T-cell (primary cell): Measurements from ENCODE around the gene DPH5. TPM values are rescaled to one million over a fixed set of nuclear protein-coding genes. Genes with fewer than 3 reads are reported as not detected.
A peak's percentile ranks its signal among the peaks of the same experiment; 100 is the strongest.
"Not testable (repeated sequence)": the region's sequence is repeated elsewhere in the genome, so short reads cannot be mapped to it uniquely, and the experiment has no call there.

Source experiments
- ATAC-seq, 4 experiments: fragments of 200-7000 bp in 3 of 4; fragments of 150-1000 bp in 1 of 4; cut with Tn5 transposase; replicated peaks in 1 of 4; 1 replicate in 3 of 4; 2 replicates in 1 of 4; pipeline ENCODE4 v1.10.0; 2021; ENCODE audit warnings: moderate library complexity in 3 of 4, mild to moderate bottlenecking in 2 of 4, moderate number of reproducible peaks in 1 of 4
- CTCF ChIA-PET, 2 donors: fragments of 300-600 bp; sonication (Branson Sonifier 250); formaldehyde crosslinking; loops; one replicate each; lab custom pipeline; 2022; ENCODE audit warnings: antibody characterized with exemption in 2 of 2; lab: Charles Lee
- POLR2A ChIA-PET, 2 donors: fragments of 300-600 bp; sonication (Branson Sonifier 250); formaldehyde crosslinking; loops; one replicate each; lab custom pipeline; 2022; ENCODE audit warnings: antibody characterized with exemption in 2 of 2; lab: Charles Lee
- DNase-seq, 35 experiments: peaks; one replicate each; pipeline versions ENCODE4 v3.0.0 to v3.0.0-alpha.2; 2013 to 2023
- H3K27ac ChIP-seq: one replicate; pipeline ENCODE4 v1.5.1; 2013; ENCODE audit warnings: low read length
- H3K27me3 ChIP-seq, 2 experiments: replicated peaks in 1 of 2; 1 replicate in 1 of 2; 2 replicates in 1 of 2; pipeline versions ENCODE4 v1.6.1 to v1.7.0; 2013; ENCODE audit warnings: low read length in 1 of 2, mixed read lengths in 1 of 2; ENCODE audit not compliant: control insufficient read depth in 2 of 2, insufficient read depth in 2 of 2; ENCODE audit errors: extremely low read depth in 1 of 2
- H3K36me3 ChIP-seq, 2 donors: 1 replicate in 1 of 2; 2 replicates in 1 of 2; pipeline versions ENCODE4 v1.6.1 to v1.7.0; 2013; ENCODE audit warnings: low read length in 1 of 2; ENCODE audit not compliant: control insufficient read depth in 2 of 2, insufficient read depth in 1 of 2; ENCODE audit errors: extremely low read depth in 1 of 2
- H3K4me1 ChIP-seq, 2 experiments: 1 replicate in 1 of 2; 2 replicates in 1 of 2; pipeline versions ENCODE4 v1.6.1 to v1.7.0; 2013; ENCODE audit warnings: low read length in 2 of 2, mixed read lengths in 1 of 2; ENCODE audit not compliant: insufficient read depth in 2 of 2, control insufficient read depth in 1 of 2; ENCODE audit errors: extremely low read depth in 1 of 2
- H3K4me3 ChIP-seq, 2 donors: 1 replicate in 1 of 2; 2 replicates in 1 of 2; pipeline versions ENCODE4 v1.5.1 to v1.7.0; 2013; ENCODE audit warnings: mild to moderate bottlenecking in 2 of 2, low read length in 1 of 2, moderate library complexity in 1 of 2; ENCODE audit not compliant: control insufficient read depth in 1 of 2; ENCODE audit errors: extremely low read depth in 1 of 2
- H3K9me3 ChIP-seq: 2 replicates; pipeline ENCODE4 v1.7.0; 2013
- H3K27ac Mint-ChIP-seq, 2 donors: one replicate each; pipeline ENCODE4 v1.8.0; 2020 to 2021; ENCODE audit warnings: mild to moderate bottlenecking in 2 of 2, mixed read lengths in 2 of 2
- H3K27me3 Mint-ChIP-seq, 2 donors: one replicate each; pipeline ENCODE4 v1.8.0; 2021 to 2022; ENCODE audit warnings: mixed read lengths in 2 of 2
- H3K36me3 Mint-ChIP-seq: one replicate; pipeline ENCODE4 v1.8.0; 2021; ENCODE audit warnings: mixed read lengths
- H3K4me1 Mint-ChIP-seq, 3 donors: one replicate each; pipeline ENCODE4 v1.8.0; 2020 to 2022; ENCODE audit warnings: mixed read lengths in 3 of 3, mild to moderate bottlenecking in 1 of 3
- H3K4me3 Mint-ChIP-seq, 3 donors: one replicate each; pipeline ENCODE4 v1.8.0; 2020 to 2022; ENCODE audit warnings: mild to moderate bottlenecking in 3 of 3, mixed read lengths in 3 of 3, moderate library complexity in 3 of 3
- H3K9me3 Mint-ChIP-seq, 3 donors: one replicate each; pipeline ENCODE4 v1.8.0; 2020 to 2022; ENCODE audit warnings: mixed read lengths in 3 of 3
- WGBS: methylation state at CpG from one replicate; pipeline ENCODE4 v1.1.5; 2013; ENCODE audit warnings: missing lambda C conversion rate; ENCODE audit not compliant: insufficient coverage; 5-methylcytosine and 5-hydroxymethylcytosine counted together
- total RNA-seq, 35 experiments: library from RNA in 6 of 35; stranded (reverse) in 6 of 35; fragments of 120-200 nt in 1 of 35; gene quantifications; one replicate each; pipeline versions ENCODE4 v1.2.1 to v1.2.4 and lab custom pipeline; 2013 to 2026

DPH5 gene
- total RNA-seq, 5 donors from 2014 or later (not counting 1 experiment from before 2014, with no cell fraction given): 42.7 to 65.6 (median 45.0) TPM

- no peaks in the 10 kb centered on the region for H3K27me3 Mint-ChIP-seq
- no peak for DNase-seq
- Histone ChIP-seq H3K4me1 (peaks cover 13 to 25% of the 10 kb centered on the region in 2 experiments), H3K36me3 (peaks cover 10 to 14% of the 10 kb centered on the region in 2 donors), H3K27ac (peak overlapping the region; percentile 22), H3K27me3 (no peaks in the 10 kb centered on the region), H3K9me3 (peaks cover 11% of the 10 kb centered on the region), H3K4me3 (no peak overlapping the region)
- H3K4me3 Mint-ChIP-seq: peak overlapping the region in 1 of 3 donors; percentile 82
- ChIA-PET CTCF (interaction anchor here in 1 of 2 donors (1.5 kb wide), 1 partner anchor 162 kb away, joined by 6 read pairs; no protein-coding TSS in a partner anchor), POLR2A (interaction anchor here in 1 of 2 donors (0.6 kb wide), 1 partner anchor 18 kb away, joined by 3 read pairs; no protein-coding TSS in a partner anchor)
- H3K27ac Mint-ChIP-seq: peak overlapping the region; percentile 94 to 97
- ATAC-seq: no peak
- peaks cover 26 to 60% (median 45%) of the 10 kb centered on the region in 3 donors for H3K9me3 Mint-ChIP-seq
- H3K4me1 Mint-ChIP-seq: peaks cover 67 to 84% (median 80%) of the 10 kb centered on the region in 3 donors
- H3K36me3 Mint-ChIP-seq: peaks cover 81% of the 10 kb centered on the region
These were observed 75.2 kb downstream of the DPH5 start for GRCh38 chr1:100950337-100950736.

- Mint-ChIP-seq H3K4me1 (peaks cover 74 to 85% (median 80%) of the 10 kb centered on the region in 3 donors), H3K36me3 (peaks cover 88% of the 10 kb centered on the region), H3K27ac (peak overlapping the region; percentile 94 to 97), H3K9me3 (peaks cover 26 to 67% (median 45%) of the 10 kb centered on the region in 3 donors), H3K4me3 (peak overlapping the region; percentile 51 to 82 (median 54))
- ATAC-seq: peak; percentile 96 to 98 (median 96)
- DNase-seq: peak; percentile 61 to 93 (median 86)
- ChIA-PET POLR2A (interaction anchor here (0.6 kb wide), 3 partner anchors 8 to 310 kb away, joined by 3 to 5 read pairs (median 3); no protein-coding TSS in a partner anchor), CTCF (interaction anchor here in 1 of 2 donors (1.1 to 1.5 kb wide), 3 partner anchors 22 to 360 kb away, joined by 4 to 6 read pairs (median 6); no protein-coding TSS in a partner anchor)
- peak overlapping the region; percentile 69 for H3K27ac ChIP-seq
- peaks cover 11% of the 10 kb centered on the region for H3K9me3 ChIP-seq
- H3K27me3 ChIP-seq, H3K4me3 ChIP-seq, H3K27me3 Mint-ChIP-seq: not testable (repeated sequence)
- H3K36me3 ChIP-seq: peaks cover 10 to 14% of the 10 kb centered on the region in 2 donors
- peaks cover 13 to 25% of the 10 kb centered on the region in 2 experiments for H3K4me1 ChIP-seq
- WGBS: 0% methylated on average over 2 of the region's 9 CpGs
These were observed 75.9 kb downstream of the DPH5 start for GRCh38 chr1:100949515-100950158.

- Histone ChIP-seq H3K9me3 (peaks cover 11% of the 10 kb centered on the region), H3K4me1 (peaks cover 13 to 25% of the 10 kb centered on the region in 2 experiments), H3K27ac (peak overlapping the region; percentile 69), H3K36me3 (peaks cover 10 to 14% of the 10 kb centered on the region in 2 donors), H3K4me3 (peak overlapping the region in 1 of 2 donors; percentile 15)
- H3K4me3 Mint-ChIP-seq: peak overlapping the region; percentile 51 to 82 (median 54)
- ChIA-PET POLR2A (interaction anchor here in 1 of 2 donors (0.6 to 1.1 kb wide), 2 partner anchors 311 to 360 kb away, joined by 3 to 5 read pairs; no protein-coding TSS in a partner anchor), CTCF (interaction anchor here in 1 of 2 donors (0.7 to 1.5 kb wide), 4 partner anchors 22 to 361 kb away, joined by 3 to 6 read pairs (median 5); no protein-coding TSS in a partner anchor)
- peak in 1 of 35 experiments; percentile 9 for DNase-seq
- peak overlapping the region; percentile 94 to 97 for H3K27ac Mint-ChIP-seq
- H3K27me3 Mint-ChIP-seq, H3K27me3 ChIP-seq: not testable (repeated sequence)
- ATAC-seq: peak in 1 of 4 experiments; percentile 31
- 43% methylated on average over 5 of the region's 7 CpGs for WGBS
- peaks cover 88% of the 10 kb centered on the region for H3K36me3 Mint-ChIP-seq
- H3K4me1 Mint-ChIP-seq: peaks cover 72 to 82% (median 74%) of the 10 kb centered on the region in 3 donors
- H3K9me3 Mint-ChIP-seq: peaks cover 26 to 69% (median 45%) of the 10 kb centered on the region in 3 donors
These were observed 76.7 kb downstream of the DPH5 start for GRCh38 chr1:100948721-100949405.

GRCh38 chr1:100947816-100948215 lies 77.8 kb downstream of the DPH5 start:
- Mint-ChIP-seq H3K27ac (peak overlapping the region; percentile 43 to 94), H3K4me1 (peaks cover 71 to 82% (median 75%) of the 10 kb centered on the region in 3 donors), H3K9me3 (peaks cover 26 to 72% (median 42%) of the 10 kb centered on the region in 3 donors), H3K4me3 (peak overlapping the region in 1 of 3 donors; percentile 82), H3K36me3 (peaks cover 88% of the 10 kb centered on the region)
- H3K4me1 ChIP-seq: peaks cover 17 to 31% of the 10 kb centered on the region in 2 experiments
- no CpG with 5 or more reads among the region's 3 CpGs for WGBS
- DNase-seq, CTCF ChIA-PET, ATAC-seq, H3K27me3 ChIP-seq, H3K4me3 ChIP-seq, H3K27ac ChIP-seq, H3K27me3 Mint-ChIP-seq, POLR2A ChIA-PET: not testable (repeated sequence)
- peaks cover 11% of the 10 kb centered on the region for H3K9me3 ChIP-seq
- peaks cover 10 to 14% of the 10 kb centered on the region in 2 donors for H3K36me3 ChIP-seq

GRCh38 chr1:100946064-100946463 lies 79.5 kb downstream of the DPH5 start:
- WGBS: 100% methylated on average over 1 of the region's 3 CpGs
- ATAC-seq, H3K36me3 ChIP-seq, H3K27me3 Mint-ChIP-seq, DNase-seq, H3K4me3 ChIP-seq, H3K9me3 ChIP-seq, H3K4me3 Mint-ChIP-seq, CTCF ChIA-PET, H3K27me3 ChIP-seq, H3K27ac ChIP-seq, POLR2A ChIA-PET: not testable (repeated sequence)
- peaks cover 25 to 35% of the 10 kb centered on the region in 2 experiments for H3K4me1 ChIP-seq
- peak overlapping the region; percentile 22 to 85 for H3K27ac Mint-ChIP-seq
- peaks cover 88% of the 10 kb centered on the region for H3K36me3 Mint-ChIP-seq
- H3K9me3 Mint-ChIP-seq: peaks cover 22 to 65% (median 28%) of the 10 kb centered on the region in 3 donors
- peaks cover 78 to 84% (median 80%) of the 10 kb centered on the region in 3 donors for H3K4me1 Mint-ChIP-seq

GRCh38 chr1:100943533-100943932 lies 82.1 kb downstream of the DPH5 start:
- POLR2A ChIA-PET: interaction anchor here (0.6 to 1.0 kb wide), 3 partner anchors 37 to 656 kb away, joined by 3 to 4 read pairs (median 3); no protein-coding TSS in a partner anchor
- peak overlapping the region; percentile 94 to 96 for H3K27ac Mint-ChIP-seq

More at GRCh38 chr1:100943533-100943932, 82.1 kb downstream of the DPH5 start:
- H3K4me1 ChIP-seq: peaks cover 13 to 15% of the 10 kb centered on the region in 2 experiments
- no peaks in the 10 kb centered on the region for H3K27me3 ChIP-seq
- H3K27ac ChIP-seq: peak overlapping the region; percentile 13
- no CpG with 5 or more reads among the region's 1 CpG for WGBS
- H3K4me3 Mint-ChIP-seq: peak overlapping the region in 1 of 3 donors; percentile 61
- peaks cover 13 to 54% (median 21%) of the 10 kb centered on the region in 3 donors for H3K9me3 Mint-ChIP-seq
- H3K36me3 ChIP-seq: peaks cover 0 to under 1% of the 10 kb centered on the region in 2 donors
- DNase-seq (no peak), ATAC-seq (peak in 1 of 4 experiments; percentile 19)
- no peaks in the 10 kb centered on the region for H3K9me3 ChIP-seq
- peaks cover 64 to 73% (median 70%) of the 10 kb centered on the region in 3 donors for H3K4me1 Mint-ChIP-seq
- CTCF ChIA-PET: no interaction called here
- no peaks in the 10 kb centered on the region for H3K27me3 Mint-ChIP-seq
- H3K36me3 Mint-ChIP-seq: peaks cover 86% of the 10 kb centered on the region
- H3K4me3 ChIP-seq: no peak overlapping the region
